ENCODE measurements around the gene KDM1B.

DNA sequence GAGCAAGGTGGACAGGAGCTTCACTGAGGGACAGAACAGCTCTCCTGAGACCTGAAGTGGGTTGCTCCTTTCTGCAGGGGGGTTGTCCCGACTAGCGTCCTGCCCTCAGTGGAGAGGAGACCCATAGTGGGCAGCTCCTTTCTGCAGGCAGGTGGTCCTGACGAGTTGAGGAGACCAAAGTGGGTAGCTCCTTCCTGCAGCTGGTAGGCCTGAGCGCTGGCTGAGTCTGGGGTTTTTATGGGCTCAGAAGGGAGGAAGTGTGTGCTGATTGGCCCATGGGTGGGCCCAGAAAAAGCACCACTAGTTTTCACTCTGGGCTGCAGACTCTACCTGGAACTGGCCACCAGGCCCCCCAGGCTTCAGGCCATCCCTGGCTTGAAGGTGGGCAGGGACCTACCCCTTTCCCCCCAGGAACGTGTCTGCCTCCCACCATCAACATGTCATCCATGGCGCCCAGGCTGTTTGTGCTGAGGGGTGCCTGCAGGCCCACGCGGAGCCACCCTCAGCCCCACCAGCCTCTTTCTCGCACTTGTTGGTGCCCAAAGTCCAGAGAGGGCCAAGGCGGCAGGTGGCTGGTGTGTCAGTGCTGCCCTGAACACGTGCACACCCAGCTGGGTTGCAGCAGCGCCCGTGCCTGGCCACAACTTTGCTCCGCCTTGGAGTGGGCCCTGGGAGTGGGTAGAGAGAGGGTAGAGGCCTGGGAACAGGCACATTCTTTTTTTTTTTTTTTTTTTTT, 110.7 kb downstream of the KDM1B start:
- TF ChIP-seq CTCF (IDR thresholded peaks at IDR 0.05) (no peak), POLR2A (IDR thresholded peaks at IDR 0.05; ENCODE audit: low read depth) (no peak), EP300 (IDR thresholded peaks at IDR 0.05) (no peak)

All from esophagus muscularis mucosa (tissue), 4 donors.